Neural progenitor cell (in vitro differentiated cells): ENCODE results near the gene YTHDC2. TPM values are rescaled to one million over a fixed set of nuclear protein-coding genes. Genes with fewer than 3 reads are reported as not detected.

Source experiments
- DNase-seq: peaks from one replicate; pipeline ENCODE4 v3.0.0-alpha.2; 2016; ENCODE audit warnings: low spot score
- H2AFZ ChIP-seq: fragments of 200-600 bp; sonication (generic); replicated peaks from 2 replicates; pipeline ENCODE4 v1.6.1; 2016; ENCODE audit warnings: antibody characterized with exemption
- H3F3A ChIP-seq: fragments of 200-600 bp; sonication (generic); 2 replicates; pipeline ENCODE4 v1.6.1; 2016; ENCODE audit warnings: antibody characterized with exemption, low read depth
- H3K27ac ChIP-seq: fragments of 200-600 bp; sonication (generic); 2 replicates; pipeline ENCODE4 v1.5.1; 2016; ENCODE audit warnings: mild to moderate bottlenecking
- H3K27me3 ChIP-seq: fragments of 200-600 bp; sonication (generic); 2 replicates; pipeline ENCODE4 v1.6.1; 2016; ENCODE audit warnings: mild to moderate bottlenecking, moderate library complexity
- H3K36me3 ChIP-seq: fragments of 200-600 bp; sonication (generic); 2 replicates; pipeline ENCODE4 v1.5.1; 2016
- H3K4me1 ChIP-seq: fragments of 200-600 bp; sonication (generic); 2 replicates; pipeline ENCODE4 v1.6.1; 2016; ENCODE audit warnings: mixed run types
- H3K4me2 ChIP-seq: fragments of 200-600 bp; sonication (generic); 2 replicates; pipeline ENCODE4 v1.6.1; 2016
- H3K4me3 ChIP-seq: fragments of 200-600 bp; sonication (generic); 2 replicates; pipeline ENCODE4 v1.5.1; 2016
- H3K79me2 ChIP-seq: fragments of 200-600 bp; sonication (generic); 2 replicates; pipeline ENCODE4 v1.6.1; 2016; ENCODE audit warnings: low read depth
- H3K9ac ChIP-seq: fragments of 200-600 bp; sonication (generic); 2 replicates; pipeline ENCODE4 v1.6.1; 2016
- H3K9me3 ChIP-seq: fragments of 200-600 bp; sonication (generic); 2 replicates; pipeline ENCODE4 v1.5.1; 2016; ENCODE audit warnings: low read depth
- H4K20me1 ChIP-seq: fragments of 200-600 bp; sonication (generic); 2 replicates; pipeline ENCODE4 v1.6.1; 2016; ENCODE audit warnings: low read depth
- H3K27ac Mint-ChIP-seq: 3 replicates; pipeline ENCODE4 v1.8.0; 2021; ENCODE audit warnings: mixed read lengths
- H3K27me3 Mint-ChIP-seq: 2 replicates; pipeline ENCODE4 v1.8.0; 2022; ENCODE audit warnings: low read depth, mild to moderate bottlenecking, inconsistent platforms, moderate library complexity, mixed read lengths; ENCODE audit not compliant: insufficient read depth
- H3K36me3 Mint-ChIP-seq: 3 replicates; pipeline ENCODE4 v1.8.0; 2021; ENCODE audit warnings: mixed read lengths
- H3K4me1 Mint-ChIP-seq: 3 replicates; pipeline ENCODE4 v1.8.0; 2021; ENCODE audit warnings: mixed read lengths
- H3K4me3 Mint-ChIP-seq: 3 replicates; pipeline ENCODE4 v1.8.0; 2021; ENCODE audit warnings: mild to moderate bottlenecking, moderate library complexity, mixed read lengths
- H3K9me3 Mint-ChIP-seq: 3 replicates; pipeline ENCODE4 v1.8.0; 2020; ENCODE audit warnings: mixed read lengths
- CTCF ChIP-seq: fragments of 200-600 bp; sonication (generic); IDR thresholded peaks from 2 replicates; pipeline ENCODE4 v1.5.1; 2017; ENCODE audit warnings: antibody characterized with exemption, mild to moderate bottlenecking
- EZH2 ChIP-seq: fragments of 200-600 bp; sonication (generic); IDR thresholded peaks from 2 replicates; pipeline ENCODE4 v1.6.1; 2017; ENCODE audit warnings: antibody characterized with exemption, mild to moderate bottlenecking, moderate library complexity
- EZH2phosphoT487 ChIP-seq: fragments of 200-600 bp; sonication (generic); IDR thresholded peaks from 2 replicates; pipeline ENCODE4 v1.6.1; 2017; ENCODE audit warnings: antibody characterized with exemption
- total RNA-seq: library from RNA; depleted of rRNA; stranded (reverse); fragments of >200 nt; gene quantifications from 2 replicates; pipeline ENCODE4 v1.2.3, GENCODE V29; 2015; ENCODE audit warnings: low replicate concordance

Gene YTHDC2
- total RNA-seq, 1 donor from 2014 or later, result 18.5 TPM

GRCh38 chr5:113488645-113489184 lies 24.8 kb upstream of the YTHDC2 start:
- H3K4me2 ChIP-seq, result peak overlapping the region; percentile 93
- H3K9me3 ChIP-seq, result peaks cover 11% of the 10 kb centered on the region
- Mint-ChIP-seq H3K9me3 (peaks cover 22% of the 10 kb centered on the region), H3K4me3 (peak overlapping the region; percentile 91), H3K27me3 (peaks cover 10% of the 10 kb centered on the region), H3K27ac (no peak overlapping the region), H3K4me1 (no peaks in the 10 kb centered on the region), H3K36me3 (peaks cover 3% of the 10 kb centered on the region)
- H3K27ac ChIP-seq, result no peak overlapping the region
- peaks cover 39% of the 10 kb centered on the region for H3K27me3 ChIP-seq
- H3K79me2 ChIP-seq, result no peaks in the 10 kb centered on the region
- no peak overlapping the region for H3K9ac ChIP-seq
- H3K4me3 ChIP-seq, result peak overlapping the region; percentile 76
- peaks cover 6% of the 10 kb centered on the region for H3F3A ChIP-seq
- H2AFZ ChIP-seq, result peak overlapping the region; percentile 99
- no peak for DNase-seq
- no peaks in the 10 kb centered on the region for H4K20me1 ChIP-seq
- H3K4me1 ChIP-seq, result peaks cover 5% of the 10 kb centered on the region
- H3K36me3 ChIP-seq, result no peaks in the 10 kb centered on the region
- TF ChIP-seq EZH2 (no peak), CTCF (no peak), EZH2phosphoT487 (no peak)

- Histone ChIP-seq H2AFZ (no peak overlapping the region), H3K9me3 (peaks cover 11% of the 10 kb centered on the region), H3K79me2 (no peaks in the 10 kb centered on the region), H3K36me3 (no peaks in the 10 kb centered on the region), H3K4me3 (no peak overlapping the region), H3K4me1 (peaks cover 5% of the 10 kb centered on the region), H3K9ac (no peak overlapping the region), H3K4me2 (no peak overlapping the region), H3F3A (peaks cover 6% of the 10 kb centered on the region), H4K20me1 (no peaks in the 10 kb centered on the region), H3K27ac (no peak overlapping the region), H3K27me3 (peaks cover 39% of the 10 kb centered on the region)
- Mint-ChIP-seq H3K27ac (no peak overlapping the region), H3K4me3 (peak overlapping the region; percentile 91), H3K9me3 (peaks cover 22% of the 10 kb centered on the region), H3K4me1 (no peaks in the 10 kb centered on the region), H3K36me3 (peaks cover 3% of the 10 kb centered on the region), H3K27me3 (peaks cover 10% of the 10 kb centered on the region)
- TF ChIP-seq EZH2phosphoT487 (no peak), EZH2 (no peak), CTCF (no peak)
- DNase-seq, result no peak
Observed at GRCh38 chr5:113489299-113489698, 24.2 kb upstream of the YTHDC2 start.

GRCh38 chr5:113490317-113490716 lies 23.2 kb upstream of the YTHDC2 start:
- H3K9ac ChIP-seq, result no peak overlapping the region
- no peaks in the 10 kb centered on the region for H3K36me3 ChIP-seq
- peaks cover 6% of the 10 kb centered on the region for H3F3A ChIP-seq
- peaks cover 5% of the 10 kb centered on the region for H3K4me1 ChIP-seq
- H4K20me1 ChIP-seq, result no peaks in the 10 kb centered on the region
- H3K36me3 Mint-ChIP-seq, result peaks cover 3% of the 10 kb centered on the region
- H3K4me2 ChIP-seq, result no peak overlapping the region
- no peak for DNase-seq
- no peak overlapping the region for H2AFZ ChIP-seq
- no peaks in the 10 kb centered on the region for H3K79me2 ChIP-seq
- H3K4me1 Mint-ChIP-seq, result no peaks in the 10 kb centered on the region
- no peak for TF ChIP-seq EZH2
- TF ChIP-seq EZH2phosphoT487, result no peak
- no peak for TF ChIP-seq CTCF
- no peak overlapping the region for H3K4me3 Mint-ChIP-seq
- H3K9me3 Mint-ChIP-seq, result peaks cover 22% of the 10 kb centered on the region
- H3K27me3 Mint-ChIP-seq, result peaks cover 10% of the 10 kb centered on the region
- peaks cover 37% of the 10 kb centered on the region for H3K27me3 ChIP-seq
- no peak overlapping the region for H3K27ac ChIP-seq
- no peak overlapping the region for H3K4me3 ChIP-seq
- peaks cover 11% of the 10 kb centered on the region for H3K9me3 ChIP-seq
- no peak overlapping the region for H3K27ac Mint-ChIP-seq
